GM19023 (cell line): ENCODE data around the gene ATP8B1.
"Not testable (repeated sequence)": the region's sequence is repeated elsewhere in the genome, so short reads cannot be mapped to it uniquely, and the experiment has no call there.

Source experiments
- ATAC-seq: cut with Tn5 transposase; IDR thresholded peaks from one replicate; pipeline ENCODE4 v1.9.1; 2021; ENCODE audit warnings: mild to moderate bottlenecking, moderate library complexity; ENCODE audit not compliant: unreplicated experiment

Gene ATP8B1

GRCh38 chr18:57677262-57678211 lies 125.6 kb downstream of the ATP8B1 start:
- no peak for ATAC-seq

GRCh38 chr18:57674891-57675290 lies 128.2 kb downstream of the ATP8B1 start:
- no peak for ATAC-seq

GRCh38 chr18:57670046-57670445 lies 133.1 kb downstream of the ATP8B1 start:
- ATAC-seq, result no peak

- ATAC-seq, result no peak
Observed at GRCh38 chr18:57668021-57668420, 135.1 kb downstream of the ATP8B1 start.

GRCh38 chr18:57666818-57667497 lies 136.2 kb downstream of the ATP8B1 start:
- ATAC-seq, result no peak

- no peak for ATAC-seq
Observed at GRCh38 chr18:57664568-57665165, 138.4 kb downstream of the ATP8B1 start.

- no peak for ATAC-seq
Observed at GRCh38 chr18:57660961-57661360, 142.2 kb downstream of the ATP8B1 start.

- no peak for ATAC-seq
Observed at GRCh38 chr18:57659460-57660102, 143.5 kb downstream of the ATP8B1 start.

- ATAC-seq, result no peak
Observed at GRCh38 chr18:57657542-57657941, 145.6 kb downstream of the ATP8B1 start.

- ATAC-seq, result no peak
Observed at GRCh38 chr18:57655740-57656139, 147.4 kb downstream of the ATP8B1 start.

- no peak for ATAC-seq
Observed at GRCh38 chr18:57651914-57652313, 151.2 kb downstream of the ATP8B1 start.

GRCh38 chr18:57649556-57650500 lies 153.3 kb downstream of the ATP8B1 start:
- ATAC-seq, result peak; percentile 92

GRCh38 chr18:57648414-57648813 lies 154.7 kb downstream of the ATP8B1 start:
- no peak for ATAC-seq

GRCh38 chr18:57644540-57644939 lies 158.6 kb downstream of the ATP8B1 start:
- ATAC-seq, result no peak

GRCh38 chr18:57643726-57644125 lies 159.4 kb downstream of the ATP8B1 start:
- ATAC-seq, result not testable (repeated sequence)

GRCh38 chr18:57642462-57642861 lies 160.7 kb downstream of the ATP8B1 start:
- not testable (repeated sequence) for ATAC-seq

- no peak for ATAC-seq
Observed at GRCh38 chr18:57640749-57641148, 162.4 kb downstream of the ATP8B1 start.

- ATAC-seq, result no peak
Observed at GRCh38 chr18:57640236-57640635, 162.9 kb downstream of the ATP8B1 start.

- ATAC-seq, result no peak
Observed at GRCh38 chr18:57635003-57635822, 167.9 kb downstream of the ATP8B1 start.
